AG08395 (cell line): Measurements from ENCODE around the gene ACADSB.

ENCODE experiments used
- DNase-seq: peaks from one replicate; pipeline ENCODE4 v3.0.0; 2012; ENCODE audit warnings: mixed read lengths, low spot score

The ACADSB gene

GRCh38 chr10:123100030-123100762, 91.4 kb downstream of the ACADSB start:
- DNase-seq: no peak

- no peak for DNase-seq
Measured at GRCh38 chr10:123101872-123102271, 93.1 kb downstream of the ACADSB start.

GRCh38 chr10:123102673-123103072, 93.9 kb downstream of the ACADSB start:
- DNase-seq: no peak

GRCh38 chr10:123103944-123104343, 95.1 kb downstream of the ACADSB start:
- no peak for DNase-seq
